Peyer's patch (tissue), 4 donors: ENCODE measurements around the gene TUBG2. TPM values are rescaled to one million over a fixed set of nuclear protein-coding genes. Genes with fewer than 3 reads are reported as not detected.

Experiments used
- DNase-seq, 3 donors: peaks; one replicate each; pipeline ENCODE4 v3.0.0-alpha.2; 2017 to 2019
- H3K27ac ChIP-seq, 4 donors: fragments of 200-600 bp; sonication (generic); one replicate each; pipeline ENCODE4 v1.5.1; 2016 to 2019
- H3K27me3 ChIP-seq, 2 donors: fragments of 200-600 bp; sonication (generic); one replicate each; pipeline ENCODE4 v1.5.1; 2019
- H3K36me3 ChIP-seq, 3 donors: fragments of 200-600 bp; sonication (generic); one replicate each; pipeline ENCODE4 v1.5.1; 2016 to 2019
- H3K4me1 ChIP-seq, 4 donors: fragments of 200-600 bp; sonication (generic); one replicate each; pipeline ENCODE4 v1.5.1; 2016 to 2019
- H3K4me3 ChIP-seq, 4 donors: fragments of 200-600 bp; sonication (generic); 1 replicate in 3 of 4; 2 replicates in 1 of 4; pipeline ENCODE4 v1.5.1; 2016 to 2019; ENCODE audit warnings: mild to moderate bottlenecking in 1 of 4
- H3K9me3 ChIP-seq, 4 donors: fragments of 200-600 bp; sonication (generic); one replicate each; pipeline ENCODE4 v1.5.1; 2016 to 2019; ENCODE audit warnings: mild to moderate bottlenecking in 1 of 4
- POLR2A ChIP-seq, 2 donors: fragments of 450-650 bp; IDR thresholded peaks; one replicate each; pipeline ENCODE4 v1.5.1; 2017; ENCODE audit warnings: antibody characterized with exemption in 2 of 2, mild to moderate bottlenecking in 2 of 2, moderate library complexity in 2 of 2
- total RNA-seq, 4 donors: library from RNA; depleted of rRNA; stranded (reverse); fragments of >200 nt; gene quantifications; one replicate each; pipeline ENCODE4 v1.1.0, GENCODE V29; 2016
- TF ChIP-seq, protein P1 (sequence below), 6 experiments: fragments of 450-650 bp in 4 of 6; fragments of 200-600 bp in 2 of 6; sonication (generic) in 1 of 6; IDR thresholded peaks; one replicate each; pipeline ENCODE4 v1.5.1; 2017 to 2019; ENCODE audit warnings: antibody characterized with exemption in 6 of 6, mild to moderate bottlenecking in 3 of 6, moderate library complexity in 1 of 6

The TUBG2 gene
- total RNA-seq, 4 donors from 2014 or later, result 5.6 to 79.2 (median 16.6) TPM

DNA sequence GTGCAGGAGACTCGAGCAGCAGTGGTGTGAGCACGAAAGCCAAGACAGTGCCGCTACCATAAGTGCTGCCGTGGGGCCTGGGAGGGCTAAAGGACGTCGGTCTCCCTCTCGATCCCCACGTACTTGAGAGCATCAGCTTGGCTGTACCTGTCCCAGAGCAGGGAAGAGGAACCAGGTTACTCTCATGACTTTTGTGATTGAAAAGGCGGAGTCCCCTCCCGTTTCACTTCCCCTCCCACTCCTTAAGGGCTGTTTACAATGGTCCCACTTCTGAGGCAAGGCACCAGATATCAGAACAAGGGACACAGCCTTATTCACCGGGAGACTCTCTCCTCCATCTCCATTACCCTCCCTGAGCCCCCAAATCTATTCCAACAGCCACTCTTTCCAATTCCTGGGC, 43.4 kb downstream of the TUBG2 start:
- Histone ChIP-seq H3K36me3 (peaks cover 0 to 71% (median 0%) of the 10 kb centered on the region in 3 donors), H3K27me3 (no peaks in the 10 kb centered on the region), H3K4me1 (peaks cover 0 to 4% (median 0%) of the 10 kb centered on the region in 4 donors), H3K4me3 (no peak overlapping the region), H3K9me3 (no peaks in the 10 kb centered on the region), H3K27ac (peak overlapping the region in 1 of 4 donors; percentile 11)
- no peak for DNase-seq
- TF ChIP-seq, protein P1, sequence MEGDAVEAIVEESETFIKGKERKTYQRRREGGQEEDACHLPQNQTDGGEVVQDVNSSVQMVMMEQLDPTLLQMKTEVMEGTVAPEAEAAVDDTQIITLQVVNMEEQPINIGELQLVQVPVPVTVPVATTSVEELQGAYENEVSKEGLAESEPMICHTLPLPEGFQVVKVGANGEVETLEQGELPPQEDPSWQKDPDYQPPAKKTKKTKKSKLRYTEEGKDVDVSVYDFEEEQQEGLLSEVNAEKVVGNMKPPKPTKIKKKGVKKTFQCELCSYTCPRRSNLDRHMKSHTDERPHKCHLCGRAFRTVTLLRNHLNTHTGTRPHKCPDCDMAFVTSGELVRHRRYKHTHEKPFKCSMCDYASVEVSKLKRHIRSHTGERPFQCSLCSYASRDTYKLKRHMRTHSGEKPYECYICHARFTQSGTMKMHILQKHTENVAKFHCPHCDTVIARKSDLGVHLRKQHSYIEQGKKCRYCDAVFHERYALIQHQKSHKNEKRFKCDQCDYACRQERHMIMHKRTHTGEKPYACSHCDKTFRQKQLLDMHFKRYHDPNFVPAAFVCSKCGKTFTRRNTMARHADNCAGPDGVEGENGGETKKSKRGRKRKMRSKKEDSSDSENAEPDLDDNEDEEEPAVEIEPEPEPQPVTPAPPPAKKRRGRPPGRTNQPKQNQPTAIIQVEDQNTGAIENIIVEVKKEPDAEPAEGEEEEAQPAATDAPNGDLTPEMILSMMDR (IDR thresholded peaks at IDR 0.05), result no peak
- TF ChIP-seq POLR2A (IDR thresholded peaks at IDR 0.05), result no peak

DNA sequence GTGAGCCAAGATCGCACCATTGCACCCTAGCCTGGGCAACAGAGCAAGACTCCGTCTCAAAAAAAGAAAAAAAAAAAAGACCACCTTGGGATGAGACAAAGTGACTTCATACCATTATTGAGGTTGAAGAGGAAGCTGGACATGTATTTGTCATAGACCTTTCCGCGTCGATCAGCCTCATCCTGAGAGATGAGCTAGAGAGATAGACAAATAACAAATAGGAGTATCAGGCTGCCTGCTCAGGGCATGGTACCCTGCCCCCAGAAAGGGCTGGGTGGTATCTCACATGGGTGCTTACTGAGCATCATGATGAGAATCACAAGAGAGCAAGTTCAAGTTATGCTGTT, 45.4 kb downstream of the TUBG2 start:
- Histone ChIP-seq H3K27me3 (no peaks in the 10 kb centered on the region), H3K4me3 (no peak overlapping the region), H3K36me3 (peaks cover 0 to 92% (median 0%) of the 10 kb centered on the region in 3 donors), H3K27ac (peak overlapping the region in 1 of 4 donors; percentile 50), H3K4me1 (peaks cover 0 to 4% (median 0%) of the 10 kb centered on the region in 4 donors), H3K9me3 (no peaks in the 10 kb centered on the region)
- DNase-seq, result no peak
- TF ChIP-seq, protein P1 (IDR thresholded peaks at IDR 0.05), result no peak
- TF ChIP-seq POLR2A (IDR thresholded peaks at IDR 0.05), result no peak

DNA sequence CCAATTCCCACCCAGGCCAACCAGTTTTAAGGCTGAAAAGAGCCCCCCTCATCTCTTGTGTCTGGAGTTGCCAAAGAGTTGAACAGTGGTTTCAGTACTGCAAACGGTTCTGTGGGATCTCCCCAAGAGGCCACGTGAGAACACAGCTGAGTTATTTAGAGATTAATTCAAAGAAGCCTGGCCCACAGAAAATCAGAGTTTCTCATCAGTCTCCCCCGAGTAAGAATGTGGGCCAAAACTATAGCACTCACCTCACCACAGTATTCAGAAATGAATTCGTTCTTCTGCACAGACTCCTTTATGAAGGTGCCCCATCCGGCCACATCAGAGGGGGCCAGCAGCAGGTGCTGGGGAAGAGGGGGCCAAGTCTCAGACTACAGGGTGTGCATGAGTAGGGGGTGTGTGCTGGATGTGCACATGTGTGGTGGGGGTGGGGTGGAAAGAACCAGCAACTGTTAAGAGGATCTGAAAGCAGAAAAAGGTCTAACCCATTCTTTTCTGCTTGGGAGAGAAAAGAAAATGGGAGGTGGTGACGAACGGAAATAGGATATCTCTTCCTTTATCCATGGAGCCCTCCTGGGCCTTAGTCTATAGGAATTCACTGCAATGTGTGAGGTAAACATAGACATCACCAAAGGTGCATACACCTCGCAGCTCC, 45.9 kb downstream of the TUBG2 start:
- H3K27ac ChIP-seq, result peak overlapping the region in 1 of 4 donors; percentile 50
- TF ChIP-seq, protein P1 (IDR thresholded peaks at IDR 0.05), result no peak
- no peak for TF ChIP-seq POLR2A (IDR thresholded peaks at IDR 0.05)
- no peaks in the 10 kb centered on the region for H3K9me3 ChIP-seq
- H3K4me1 ChIP-seq, result peaks cover 0 to 4% (median 0%) of the 10 kb centered on the region in 4 donors
- DNase-seq, result peak in 1 of 3 donors; percentile 58
- H3K36me3 ChIP-seq, result peaks cover 0 to 97% (median 0%) of the 10 kb centered on the region in 3 donors
- H3K4me3 ChIP-seq, result no peak overlapping the region
- no peaks in the 10 kb centered on the region for H3K27me3 ChIP-seq

DNA sequence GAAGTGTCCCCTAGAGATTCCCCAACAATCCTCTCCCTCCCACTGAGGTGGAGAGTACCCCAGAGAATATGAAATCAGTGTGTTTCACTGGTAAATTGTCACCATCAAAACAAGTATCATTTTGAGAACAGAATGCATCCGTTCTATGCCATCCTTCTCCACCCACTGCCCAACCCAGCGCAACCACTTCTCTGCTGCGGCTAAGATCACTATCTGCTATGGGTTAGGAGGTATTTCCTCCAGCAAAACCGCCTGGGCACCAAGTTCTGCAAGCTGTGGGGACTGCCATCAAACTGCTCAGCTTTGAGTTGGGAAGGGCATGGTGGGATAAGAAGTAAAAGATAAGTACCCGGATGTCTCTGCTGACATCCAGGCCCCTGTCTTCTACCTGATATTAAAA, 47.6 kb downstream of the TUBG2 start:
- no peak overlapping the region for H3K27ac ChIP-seq
- peak in 1 of 3 donors; percentile 34 for DNase-seq
- no peak overlapping the region for H3K4me3 ChIP-seq
- no peaks in the 10 kb centered on the region for H3K9me3 ChIP-seq
- H3K27me3 ChIP-seq, result no peaks in the 10 kb centered on the region
- TF ChIP-seq, protein P1 (IDR thresholded peaks at IDR 0.05), result no peak
- no peak for TF ChIP-seq POLR2A (IDR thresholded peaks at IDR 0.05)
- peaks cover 0 to 98% (median 0%) of the 10 kb centered on the region in 3 donors for H3K36me3 ChIP-seq
- H3K4me1 ChIP-seq, result peaks cover 0 to 4% (median 0%) of the 10 kb centered on the region in 4 donors

DNA sequence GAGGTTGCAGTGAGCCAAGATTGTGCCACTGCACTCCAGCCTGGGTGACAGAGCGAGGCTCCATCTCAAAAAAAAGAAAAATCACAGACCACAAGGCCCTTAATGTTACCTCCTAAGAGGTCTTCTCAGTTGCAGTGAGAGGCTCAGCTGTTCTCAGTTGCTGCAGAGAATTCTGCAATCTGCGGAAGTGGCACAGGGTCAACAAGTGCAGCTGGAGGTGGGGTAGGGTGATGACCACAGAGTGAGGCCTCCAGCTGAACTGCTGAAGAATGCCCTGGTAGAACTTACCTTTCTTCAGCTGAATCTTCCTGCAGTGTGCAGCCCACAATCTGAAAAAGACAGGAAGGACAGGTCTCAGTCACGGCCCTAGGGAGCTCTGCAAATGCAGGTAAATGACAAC, 49.5 kb downstream of the TUBG2 start:
- Histone ChIP-seq H3K36me3 (peaks cover 0 to 98% (median 0%) of the 10 kb centered on the region in 3 donors), H3K27ac (no peak overlapping the region), H3K27me3 (no peaks in the 10 kb centered on the region), H3K4me3 (no peak overlapping the region), H3K4me1 (no peaks in the 10 kb centered on the region), H3K9me3 (no peaks in the 10 kb centered on the region)
- DNase-seq, result no peak
- TF ChIP-seq, protein P1 (IDR thresholded peaks at IDR 0.05), result no peak
- no peak for TF ChIP-seq POLR2A (IDR thresholded peaks at IDR 0.05)
